Breast epithelium (tissue), 3 donors: ENCODE data around the gene DCDC2C.

Source experiments
- CTCF ChIP-seq, 3 donors: fragments of 450-650 bp; IDR thresholded peaks; one replicate each; pipeline ENCODE4 v1.5.1; 2016 to 2017; ENCODE audit warnings: antibody characterized with exemption in 3 of 3, mild to moderate bottlenecking in 3 of 3, moderate library complexity in 3 of 3
- POLR2A ChIP-seq: fragments of 450-650 bp; IDR thresholded peaks from one replicate; pipeline ENCODE4 v1.6.1; 2016; ENCODE audit warnings: antibody characterized with exemption, mild to moderate bottlenecking, moderate library complexity
- POLR2AphosphoS5 ChIP-seq, 3 donors: sonication (generic); formaldehyde crosslinking; IDR thresholded peaks; one replicate each; pipeline ENCODE4 v1.6.1; 2017; ENCODE audit warnings: antibody characterized with exemption in 3 of 3

DNA sequence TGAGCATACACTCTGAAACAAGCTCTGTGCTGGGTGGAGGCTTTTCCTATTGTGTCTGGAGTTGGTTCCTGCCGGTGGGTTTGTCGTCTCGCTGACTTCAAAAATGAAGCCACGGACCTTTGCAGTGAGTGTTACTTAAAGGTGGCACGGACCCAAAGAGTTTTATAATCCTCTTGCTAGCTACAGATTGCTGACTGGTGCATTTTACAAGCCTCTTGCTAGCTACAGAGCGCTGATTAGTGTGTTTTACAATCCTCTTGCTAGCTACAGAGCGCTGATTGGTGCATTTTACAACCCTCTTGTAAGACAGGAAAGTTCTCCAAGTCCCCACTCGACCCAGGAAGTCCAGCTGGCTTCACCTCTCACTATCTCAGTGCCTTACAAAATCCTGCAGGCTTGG, 15.3 kb downstream of the DCDC2C start:
- TF ChIP-seq CTCF (IDR thresholded peaks at IDR 0.05) (no peak), POLR2A (no peak), POLR2AphosphoS5 (IDR thresholded peaks at IDR 0.05) (no peak)
